HG03108 (cell line): Measurements from ENCODE around the gene MUC6.
"Not testable (repeated sequence)": the region's sequence is repeated elsewhere in the genome, so short reads cannot be mapped to it uniquely, and the experiment has no call there.

ENCODE experiments used
- ATAC-seq: cut with Tn5 transposase; IDR thresholded peaks from one replicate; pipeline ENCODE4 v1.9.1; 2021; ENCODE audit warnings: moderate library complexity; ENCODE audit not compliant: unreplicated experiment

MUC6 gene

DNA sequence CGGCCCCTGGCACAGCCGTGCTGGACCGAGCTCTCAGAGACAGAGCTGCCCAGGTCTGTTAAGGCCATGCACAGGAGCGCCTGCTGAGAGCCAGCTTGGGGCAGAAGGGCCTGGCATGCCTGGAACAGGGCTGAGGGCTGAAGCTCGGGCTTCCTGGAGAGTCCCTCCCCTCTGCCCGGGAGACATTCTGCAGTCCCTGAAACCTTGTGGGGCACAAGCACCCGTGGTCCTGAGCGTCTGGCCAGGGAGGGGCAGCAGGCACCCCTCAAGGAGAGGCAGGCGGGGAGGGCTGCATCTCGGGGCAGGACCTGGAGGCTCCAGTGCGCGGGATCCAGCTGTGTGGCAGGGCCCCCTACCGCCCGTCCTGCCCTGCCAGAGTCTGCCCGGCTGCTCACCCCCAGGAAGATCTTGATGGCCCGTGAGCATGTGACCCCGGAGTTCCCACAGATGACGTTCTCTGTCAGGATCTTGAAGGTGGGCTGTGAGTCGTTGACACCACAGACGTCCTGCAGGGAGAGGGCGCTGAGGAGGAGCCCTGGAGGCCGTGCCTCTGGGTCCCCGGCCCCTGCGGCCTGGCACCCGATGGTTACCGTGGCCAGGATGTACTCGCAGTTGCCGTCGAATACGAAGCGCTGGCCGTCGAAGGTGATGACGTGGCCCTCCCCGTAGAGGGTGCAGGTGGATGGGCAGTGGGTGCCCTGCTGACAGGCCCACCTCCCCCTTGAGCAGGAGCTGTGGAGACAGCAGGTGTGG, 10.9 kb downstream of the MUC6 start:
- no peak for ATAC-seq

DNA sequence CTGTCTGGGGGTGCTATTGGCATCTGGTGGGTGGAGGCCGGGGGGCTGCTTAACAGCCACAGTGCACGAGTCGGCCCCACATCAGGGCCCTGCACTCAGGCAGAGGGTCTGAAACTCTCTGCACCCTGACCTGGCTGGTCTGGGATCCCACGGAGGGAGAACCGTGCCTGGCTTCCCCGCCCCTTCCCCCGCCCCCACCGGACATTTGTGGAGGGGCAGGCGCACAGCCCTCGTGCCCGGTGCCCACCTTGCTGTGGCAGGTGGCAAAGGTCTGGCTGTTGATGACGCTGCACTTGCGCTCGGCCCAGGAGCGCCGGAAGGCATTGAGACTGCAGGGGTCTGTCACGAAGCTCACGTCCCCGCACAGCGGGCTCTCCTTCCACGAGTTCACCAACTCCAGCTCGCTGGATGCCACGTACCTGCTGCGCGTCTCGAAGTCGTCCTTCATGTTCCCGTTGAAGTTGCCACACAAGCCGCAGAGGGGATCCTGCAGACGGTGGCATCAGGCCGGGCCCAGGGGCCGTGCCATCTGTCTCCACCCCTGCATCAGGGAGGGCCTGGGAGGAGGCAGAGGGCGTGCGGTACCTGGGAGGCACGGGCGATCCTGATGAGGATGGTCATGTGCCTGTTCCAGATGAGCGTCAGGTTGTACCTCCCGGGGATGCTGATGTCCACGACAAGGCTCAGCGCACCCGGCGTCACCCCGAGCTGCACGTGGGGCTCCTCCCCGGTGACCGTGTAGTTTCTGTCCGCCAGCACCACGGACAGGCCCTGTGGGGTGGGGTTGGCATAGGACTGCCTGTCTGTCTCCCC, 11.7 kb downstream of the MUC6 start:
- no peak for ATAC-seq

DNA sequence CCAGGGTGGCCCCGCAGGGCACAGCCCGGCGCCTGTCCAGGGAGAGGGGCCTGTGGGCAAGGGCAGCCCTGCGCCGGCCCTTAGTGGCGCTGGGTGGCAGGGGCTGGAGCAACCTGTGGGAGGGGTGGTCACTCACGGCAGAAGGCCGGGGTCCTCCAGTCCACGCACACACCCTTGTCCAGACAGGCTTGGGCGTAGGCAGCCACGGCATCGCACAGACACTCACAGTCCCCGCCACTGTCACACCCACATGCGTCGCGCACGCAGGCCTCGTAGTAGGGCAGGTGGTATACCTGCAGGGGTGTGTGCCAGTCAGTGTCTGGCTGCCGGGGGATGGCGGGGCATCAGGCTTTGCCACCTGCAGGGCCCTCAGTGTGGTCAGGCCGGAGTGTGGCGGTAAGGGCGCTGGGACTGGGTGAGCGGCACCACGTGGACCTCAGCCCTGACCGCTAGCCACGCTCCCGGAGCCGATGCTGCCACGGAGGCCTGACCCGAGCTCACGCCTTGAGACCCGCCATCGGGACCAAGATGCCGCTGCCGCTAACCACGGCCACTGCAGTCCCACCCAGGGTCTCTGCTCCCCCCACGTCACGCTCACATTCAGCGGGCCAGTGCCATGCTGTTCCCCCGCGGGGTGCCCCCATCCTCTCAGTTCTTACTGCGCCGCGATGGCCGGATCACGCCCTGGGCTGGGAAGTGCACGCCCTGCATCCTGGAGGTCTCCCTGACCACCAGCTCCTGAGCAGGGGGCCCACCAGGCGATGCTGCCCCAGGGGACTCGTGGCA, 12.5 kb downstream of the MUC6 start:
- ATAC-seq, result no peak

DNA sequence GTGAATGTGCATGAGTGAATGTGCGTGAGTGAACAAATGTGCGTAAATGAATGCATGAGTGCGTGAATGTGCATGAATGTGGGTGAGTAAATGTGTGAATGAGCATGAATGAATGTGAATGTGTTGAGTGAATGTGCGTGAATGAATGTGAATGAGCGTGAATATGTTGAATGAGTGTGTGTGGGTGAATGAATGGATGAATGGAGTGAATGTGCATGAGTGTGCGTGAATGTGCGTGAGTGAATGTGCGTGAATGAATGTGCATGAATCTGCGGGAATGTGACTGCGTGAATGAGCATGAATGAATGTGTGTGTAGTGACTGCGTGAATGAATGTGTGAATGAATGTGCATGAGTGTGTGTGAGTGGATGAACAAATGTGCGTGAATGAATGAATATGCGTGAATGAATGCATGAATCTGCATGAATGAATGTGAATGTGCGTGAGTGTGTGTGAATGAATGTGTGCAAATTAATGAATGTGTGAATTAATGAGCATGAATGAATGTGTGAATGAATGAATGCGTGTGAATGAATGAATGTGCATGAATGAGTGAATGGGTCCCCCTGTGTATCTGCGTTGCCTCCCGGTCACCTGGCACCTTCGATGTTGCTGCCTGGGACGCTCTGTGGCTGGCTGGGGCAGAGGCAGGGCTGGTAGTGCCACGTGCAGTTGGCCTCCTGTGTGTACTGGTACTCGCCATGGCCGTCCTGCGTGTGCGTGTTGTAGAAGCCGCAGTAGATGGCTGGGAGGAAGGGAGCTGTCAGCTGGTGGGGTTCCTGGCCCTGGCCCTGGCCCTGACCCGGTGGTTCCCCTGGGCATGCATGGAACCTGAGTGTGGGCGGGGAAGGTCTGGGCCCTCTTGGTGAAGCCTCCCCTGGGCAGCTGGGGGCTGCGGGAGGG, 13.4 kb downstream of the MUC6 start:
- no peak for ATAC-seq

DNA sequence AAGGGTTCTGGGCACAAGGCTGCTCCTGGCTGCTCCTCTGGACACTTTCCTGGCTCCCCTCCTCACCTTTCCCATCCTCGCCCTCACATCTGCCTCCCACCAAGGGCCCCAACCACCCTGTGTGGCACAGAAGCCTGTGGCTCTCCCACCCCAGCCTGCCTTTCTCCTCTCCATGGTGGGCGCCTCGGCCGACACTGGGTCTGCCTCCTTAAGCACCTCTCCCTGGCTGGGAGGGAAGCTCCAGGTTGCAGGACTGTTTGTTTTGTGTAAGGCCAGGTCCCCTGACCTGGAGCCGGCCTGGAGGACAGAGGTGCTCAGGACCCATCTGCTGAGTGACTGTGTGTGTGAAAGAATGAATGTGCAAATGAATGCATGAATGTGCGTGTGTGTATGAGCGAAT, 14.1 kb downstream of the MUC6 start:
- ATAC-seq, result no peak

DNA sequence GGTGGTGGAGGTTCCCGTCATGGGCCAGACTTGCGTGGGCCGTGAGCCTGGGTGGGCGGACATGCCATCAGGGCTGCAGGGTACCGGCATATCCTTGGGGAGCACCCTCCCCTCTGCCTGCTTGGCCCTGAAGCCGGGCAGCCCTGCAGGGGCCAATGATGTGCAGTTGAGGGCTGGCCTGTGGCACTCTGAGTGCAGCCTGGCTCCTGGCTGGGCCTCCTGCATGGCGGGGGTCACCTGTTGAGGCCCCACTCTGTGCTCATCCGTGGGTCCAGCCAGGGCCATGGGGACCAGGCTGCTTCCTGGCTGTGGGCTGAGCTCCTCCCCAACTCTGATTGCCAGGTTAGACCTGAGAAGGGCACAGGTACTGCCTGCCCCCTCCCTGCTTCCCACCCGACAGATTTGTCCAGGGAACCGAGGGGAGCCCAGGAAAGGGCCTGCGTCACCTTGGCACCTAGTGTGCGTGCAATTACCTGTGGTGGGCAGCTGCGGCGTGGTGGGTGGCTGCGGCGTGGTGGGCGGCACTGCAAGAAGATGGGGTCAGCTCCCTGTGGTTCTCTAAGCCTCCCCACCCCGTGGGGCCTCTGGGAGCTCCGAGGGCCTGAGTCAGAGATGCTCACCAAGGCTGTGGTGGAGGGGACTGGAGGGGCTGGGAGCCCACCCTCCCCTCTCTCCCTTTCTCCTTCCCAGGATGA, 16.2 kb downstream of the MUC6 start:
- ATAC-seq, result no peak

DNA sequence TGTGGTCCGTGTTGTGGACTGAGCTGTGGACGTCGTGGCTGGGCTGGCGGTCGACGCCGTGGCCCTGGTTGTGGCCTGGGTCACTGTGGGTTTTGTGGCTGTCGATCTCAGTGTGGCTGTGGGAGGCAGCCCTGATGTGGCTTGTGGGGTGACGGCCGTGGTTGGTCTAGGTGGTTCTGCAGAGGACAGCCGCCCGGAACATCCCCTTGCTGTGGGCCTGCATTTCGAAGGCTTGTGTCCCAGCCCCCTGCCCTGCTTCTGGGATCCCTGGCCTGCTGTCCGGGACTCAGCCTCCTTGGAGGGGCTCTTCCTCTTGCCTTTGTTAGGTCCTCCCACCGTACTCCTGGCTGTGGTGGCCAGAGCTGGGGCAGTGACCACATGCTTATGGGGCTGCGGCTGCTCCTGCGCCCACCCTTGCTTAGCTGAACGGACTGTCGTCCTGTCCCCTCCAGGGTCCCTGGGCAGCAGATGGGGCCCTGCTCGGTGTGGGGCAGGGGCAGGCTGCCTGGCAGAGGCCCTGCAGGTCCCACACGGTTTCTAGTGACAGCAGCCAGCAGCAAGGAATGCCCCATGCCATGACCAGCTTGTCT, 17.1 kb downstream of the MUC6 start:
- no peak for ATAC-seq

DNA sequence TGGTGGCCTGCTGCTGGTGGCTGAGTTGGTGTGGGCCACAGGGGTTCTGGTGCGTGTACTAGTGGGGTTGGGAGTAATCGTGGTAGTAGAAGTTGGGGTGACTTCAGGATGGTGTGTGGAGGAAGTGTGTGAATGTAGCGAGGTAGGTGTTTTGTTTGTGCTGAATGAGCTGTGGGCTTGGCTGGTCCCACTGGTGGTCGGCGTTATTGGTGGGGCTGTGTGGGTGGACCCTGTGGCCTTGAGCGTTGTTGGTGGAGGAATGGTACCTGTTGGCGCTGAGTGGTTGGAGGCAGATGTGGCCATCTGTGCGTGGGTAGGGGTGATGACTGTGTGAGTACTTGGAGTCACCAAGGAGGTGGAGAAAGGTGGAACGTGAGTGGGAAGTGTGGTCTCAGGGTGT, 18.4 kb downstream of the MUC6 start:
- no peak for ATAC-seq

DNA sequence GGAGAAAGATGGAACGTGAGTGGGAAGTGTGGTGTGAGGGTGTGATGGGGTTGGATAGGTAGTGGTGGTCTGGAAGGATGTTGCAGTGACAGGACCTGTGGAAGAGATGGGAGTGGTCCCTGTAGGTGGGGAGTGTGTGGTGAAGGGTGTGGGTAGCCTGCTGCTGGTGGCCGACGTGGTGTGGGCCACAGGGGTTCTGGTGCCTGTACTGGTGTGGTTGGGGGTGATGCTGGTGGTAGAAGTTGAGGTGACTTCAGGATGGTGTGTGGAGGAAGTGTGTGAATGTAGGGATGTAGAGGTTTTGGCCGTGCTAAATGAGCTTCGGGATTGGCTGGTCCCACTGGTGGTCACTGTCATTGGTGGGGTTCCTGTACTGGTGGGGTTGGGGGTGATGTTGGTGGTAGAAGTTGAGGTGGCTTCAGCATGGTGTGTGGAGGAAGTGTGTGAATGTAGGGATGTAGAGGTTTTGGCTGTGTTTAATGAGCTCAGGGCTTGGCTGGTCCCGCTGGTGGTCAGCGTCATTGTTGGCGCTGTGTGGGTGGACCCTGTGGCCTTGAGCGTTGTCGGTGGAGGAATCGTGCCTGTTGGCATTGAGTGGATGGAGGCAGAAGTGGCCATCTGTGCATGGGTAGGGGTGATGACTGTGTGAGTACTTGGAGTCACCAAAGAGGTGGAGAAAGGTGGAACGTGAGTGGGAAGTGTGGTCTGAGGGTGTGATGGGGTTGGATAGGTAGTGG, 19.1 kb downstream of the MUC6 start:
- ATAC-seq, result no peak

DNA sequence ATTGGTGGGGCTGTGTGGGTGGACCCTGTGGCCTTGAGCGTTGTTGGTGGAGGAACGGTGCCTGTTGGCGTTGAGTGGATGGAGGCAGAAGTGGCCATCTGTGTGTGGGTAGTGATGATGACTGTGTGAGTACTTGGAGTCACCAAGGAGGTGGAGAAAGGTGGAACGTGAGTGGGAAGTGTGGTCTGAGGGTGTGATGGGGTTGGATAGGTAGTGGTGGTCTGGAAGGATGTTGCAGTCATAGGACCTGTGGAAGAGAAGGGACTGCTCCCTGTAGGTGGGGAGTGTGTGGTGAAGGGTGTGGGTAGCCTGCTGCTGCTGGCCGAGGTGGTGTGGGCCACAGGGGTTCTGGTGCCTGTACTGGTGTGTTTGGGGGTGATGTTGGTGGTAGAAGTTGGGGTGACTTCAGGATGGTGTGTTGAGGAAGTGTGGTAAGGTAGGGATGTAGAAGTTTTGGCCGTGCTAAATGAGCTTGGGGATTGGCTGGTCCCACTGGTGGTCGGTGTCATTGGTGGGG, 19.9 kb downstream of the MUC6 start:
- not testable (repeated sequence) for ATAC-seq

DNA sequence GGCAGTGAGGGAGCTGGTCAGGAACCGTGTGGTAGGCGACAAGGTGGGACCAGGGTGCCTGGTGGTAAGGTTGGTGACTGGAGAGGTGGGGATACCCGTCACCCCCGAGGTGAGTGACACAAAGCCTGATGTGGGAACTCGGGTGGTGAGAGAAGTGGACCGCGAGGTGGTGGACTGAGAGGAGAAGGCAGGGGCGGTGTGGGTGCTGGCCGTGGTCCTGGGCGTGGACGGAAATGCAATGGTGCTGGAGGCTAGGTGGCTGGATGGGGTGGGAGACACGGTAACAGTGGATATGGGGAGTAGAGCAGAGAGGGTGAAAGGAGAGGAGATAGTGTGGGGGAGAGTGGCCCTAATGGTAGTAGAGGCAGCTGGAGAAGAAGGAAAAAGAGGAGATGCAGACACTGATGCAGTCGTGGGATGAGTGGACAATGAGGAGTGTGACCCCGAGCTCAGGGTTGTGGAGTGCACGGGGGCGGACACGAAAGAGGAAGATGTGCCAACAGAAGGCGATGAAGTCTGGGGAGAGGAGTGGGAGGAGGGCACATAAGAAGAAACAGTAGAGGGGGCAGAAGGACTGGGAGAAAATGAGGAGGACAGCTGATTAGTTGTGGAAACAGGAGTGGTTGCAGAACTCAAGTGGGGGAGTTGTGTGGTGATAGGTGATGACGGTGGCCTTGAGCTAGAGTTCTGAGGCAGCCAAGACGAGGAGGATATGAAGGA, 20.5 kb downstream of the MUC6 start:
- no peak for ATAC-seq

DNA sequence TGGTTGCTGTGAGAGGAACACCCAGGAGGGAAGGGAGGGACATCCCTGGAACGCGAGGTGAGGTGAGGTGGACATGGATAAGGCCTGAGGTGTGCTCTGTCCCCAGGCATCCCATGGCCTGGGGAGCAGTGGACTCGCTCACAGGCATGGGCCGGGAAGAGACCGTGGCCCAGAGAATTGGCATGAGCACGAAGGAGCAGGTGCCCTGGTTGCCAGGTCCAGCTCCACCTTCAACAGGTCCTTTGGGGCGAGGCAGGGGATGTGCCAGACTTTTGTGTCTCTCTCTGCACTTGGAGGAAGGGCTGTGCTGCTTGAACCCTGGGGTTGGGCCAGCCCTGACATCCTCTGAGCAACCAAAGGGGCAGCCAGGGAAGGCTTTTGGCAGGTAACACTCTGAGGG, 21.5 kb downstream of the MUC6 start:
- ATAC-seq, result no peak

DNA sequence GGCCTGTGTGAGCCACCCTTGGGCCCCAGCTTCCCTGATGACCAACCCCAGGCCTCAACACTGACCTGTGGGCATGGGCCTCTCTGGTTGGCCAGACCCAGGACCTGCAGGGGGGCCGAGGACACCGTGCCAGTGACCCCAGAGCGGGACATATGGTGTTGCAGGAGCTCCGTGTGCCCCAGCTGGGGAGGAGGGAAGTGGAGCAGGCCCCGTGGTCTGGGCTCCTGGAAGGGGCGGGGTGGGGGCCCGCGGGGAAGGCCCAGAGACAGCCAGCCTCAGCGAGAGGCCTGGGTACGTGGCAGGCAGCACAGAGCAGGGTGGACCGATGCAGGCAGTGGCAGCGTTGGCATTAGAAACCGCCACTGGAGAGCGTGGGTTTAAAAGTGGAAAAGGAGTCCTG, 22.2 kb downstream of the MUC6 start:
- ATAC-seq, result no peak

DNA sequence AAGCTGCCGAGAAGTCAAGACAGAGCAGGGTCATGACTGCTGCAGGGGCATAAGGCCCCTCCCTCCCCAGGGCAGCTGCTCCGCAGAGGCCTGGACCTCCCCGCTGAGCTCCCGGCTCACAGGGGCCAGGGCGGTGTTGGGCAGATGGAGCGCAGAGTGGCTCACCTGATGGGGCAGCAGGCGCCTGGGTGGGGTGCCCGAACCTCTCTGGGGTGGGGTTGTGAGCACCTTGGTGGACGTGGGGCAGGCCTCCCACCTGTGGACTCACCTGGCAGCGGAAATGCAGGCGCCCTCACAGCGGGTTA, 22.9 kb downstream of the MUC6 start:
- no peak for ATAC-seq

DNA sequence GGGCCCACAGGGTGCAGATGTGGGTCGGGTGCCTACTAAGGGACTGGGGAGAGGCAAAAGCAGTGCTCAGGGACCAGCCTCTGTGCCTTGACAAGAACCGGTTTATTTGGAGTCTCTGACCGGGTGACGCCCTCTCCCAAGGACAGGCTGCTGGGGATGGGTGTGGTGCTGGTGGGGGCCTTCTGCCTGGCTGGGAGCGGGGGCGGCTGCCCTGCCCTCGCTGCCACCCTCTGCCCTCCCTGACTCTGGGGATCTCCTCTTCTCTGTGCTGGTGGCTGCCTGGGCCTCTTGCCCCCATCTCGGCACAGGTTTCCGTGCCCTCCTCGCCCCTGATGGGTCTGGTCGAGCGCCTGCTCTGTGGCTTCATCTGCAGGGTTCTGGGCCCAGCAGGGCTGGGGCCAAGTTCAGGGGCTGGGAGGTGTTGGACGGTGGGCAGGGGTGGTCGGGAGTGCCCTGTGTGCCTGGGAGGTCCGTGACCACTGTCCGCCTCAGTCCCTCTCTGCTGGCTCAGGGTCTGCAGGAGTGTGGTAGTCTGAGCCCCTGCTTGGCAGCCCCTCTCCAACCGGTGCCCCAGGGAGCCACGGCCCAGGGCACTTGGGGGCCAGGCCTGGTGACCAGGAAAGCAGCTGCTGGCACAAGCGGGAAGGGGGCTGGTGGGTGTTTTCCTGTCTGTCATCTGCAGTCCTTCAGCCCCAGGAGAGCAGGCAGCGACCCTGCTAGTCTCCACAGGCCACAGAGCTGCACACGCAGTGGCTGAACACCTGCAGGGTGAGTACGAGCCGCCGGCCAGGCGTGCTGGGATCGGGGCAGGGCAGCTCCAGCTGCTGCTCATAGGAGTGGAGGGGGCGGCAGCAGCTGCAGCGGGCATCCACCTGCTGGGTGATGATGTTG, 23.5 kb downstream of the MUC6 start:
- no peak for ATAC-seq

DNA sequence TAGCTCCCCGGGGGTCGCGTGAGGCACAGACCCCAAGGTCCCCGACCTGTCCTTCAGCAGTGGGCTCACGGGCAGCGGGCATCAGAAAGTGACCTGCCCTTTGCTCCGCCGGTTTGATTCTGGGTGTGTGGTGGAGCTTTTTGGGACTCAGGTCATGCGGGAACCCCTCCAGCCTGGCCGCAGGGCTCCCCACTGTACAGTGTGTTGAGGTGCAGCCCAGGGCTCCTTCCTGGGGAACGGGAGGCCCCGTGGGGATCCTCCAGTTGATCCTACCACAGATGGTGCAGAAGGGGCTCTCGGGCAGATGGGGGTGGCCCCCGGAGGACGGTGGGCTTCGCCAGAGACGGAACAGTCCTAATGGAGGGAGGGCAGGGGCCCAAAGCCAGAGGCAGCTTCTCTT, 24.2 kb downstream of the MUC6 start:
- ATAC-seq, result no peak

DNA sequence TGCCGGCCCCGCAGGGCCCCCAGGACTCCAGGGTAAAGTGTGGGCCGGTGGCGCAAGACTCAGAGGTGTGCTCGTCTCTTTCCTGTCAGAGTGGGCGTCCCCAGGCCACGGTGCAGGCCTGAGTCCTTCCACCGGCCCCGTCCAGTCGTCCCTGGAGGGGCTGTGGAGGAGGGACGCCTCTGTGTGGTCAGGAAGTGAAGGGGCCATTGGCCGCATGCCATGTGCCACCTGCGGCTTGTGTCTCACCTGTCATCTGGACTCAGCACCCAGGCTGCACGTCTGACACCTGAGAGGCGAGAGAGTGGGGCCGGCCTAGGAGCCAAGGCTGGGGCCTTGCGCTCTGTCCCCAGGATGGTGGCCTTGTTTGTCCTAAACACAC, 25.2 kb downstream of the MUC6 start:
- no peak for ATAC-seq
